K562 (cell line): ENCODE measurements around the gene CLCN6. TPM values are rescaled to one million over a fixed set of nuclear protein-coding genes. Genes with fewer than 3 reads are reported as not detected.
A peak's percentile ranks its signal among the peaks of the same experiment; 100 is the strongest.

ENCODE experiments used
- BDP1 ChIP-seq: IDR thresholded peaks from 3 replicates; pipeline ENCODE4 v1.6.1; 2011; ENCODE audit not compliant: insufficient read length, insufficient read depth
- DEAF1 ChIP-seq: fragments of 450-650 bp; formaldehyde crosslinking; IDR thresholded peaks from 2 replicates; pipeline ENCODE4 v1.4.0; 2020; ENCODE audit warnings: mild to moderate bottlenecking, moderate library complexity
- DLX4 ChIP-seq: fragments of 250-450 bp; sonication (Bioruptor Pico); IDR thresholded peaks from 2 replicates; pipeline ENCODE4 v1.6.1; 2021; ENCODE audit warnings: mild to moderate bottlenecking
- EZH2 ChIP-seq: IDR thresholded peaks from 2 replicates; pipeline ENCODE4 v1.6.1; 2012; ENCODE audit warnings: low read depth, mild to moderate bottlenecking, inconsistent platforms, low read length, borderline replicate concordance
- HDAC8 ChIP-seq: fragments of 450-650 bp; IDR thresholded peaks from 2 replicates; pipeline ENCODE4 v1.6.1; 2016; ENCODE audit warnings: mild to moderate bottlenecking, missing genetic modification characterization, moderate library complexity, missing compliant biosample characterization
- HEY1 ChIP-seq: fragments of 250-450 bp; sonication (Bioruptor Pico); IDR thresholded peaks from 2 replicates; pipeline ENCODE4 v1.5.0; 2020; ENCODE audit warnings: mild to moderate bottlenecking, moderate library complexity, borderline replicate concordance
- KAT7 ChIP-seq: sonication (generic); formaldehyde crosslinking; IDR thresholded peaks from 2 replicates; pipeline ENCODE4 v1.8.0; 2022; ENCODE audit warnings: missing genetic modification reagents, mild to moderate bottlenecking, borderline replicate concordance
- MAFG ChIP-seq: fragments of 450-650 bp; conservative IDR thresholded peaks from 2 replicates; pipeline ENCODE4 v1.6.1; 2016; ENCODE audit warnings: missing genetic modification characterization, missing compliant biosample characterization
- PATZ1 ChIP-seq: fragments of 250-450 bp; sonication (Bioruptor Pico); IDR thresholded peaks from 2 replicates; pipeline ENCODE4 v1.5.0; 2020; ENCODE audit warnings: mild to moderate bottlenecking, borderline replicate concordance
- POLR2H ChIP-seq: IDR thresholded peaks from 2 replicates; pipeline ENCODE4 v1.6.1; 2016; ENCODE audit warnings: missing genetic modification characterization, low read depth, mild to moderate bottlenecking, control low read depth, missing compliant biosample characterization, moderate library complexity
- STAG1 ChIP-seq: sonication (generic); formaldehyde crosslinking; IDR thresholded peaks from 2 replicates; pipeline ENCODE4 v1.5.0; 2020; ENCODE audit warnings: missing genetic modification reagents, borderline replicate concordance
- TBL1XR1 ChIP-seq, 2 experiments: IDR thresholded peaks; 2 replicates each; pipeline ENCODE4 v1.6.1; 2012; ENCODE audit warnings: improper control_type of control experiment in 2 of 2, low read length in 2 of 2, mild to moderate bottlenecking in 1 of 2
- TCF3 ChIP-seq: sonication (generic); formaldehyde crosslinking; IDR thresholded peaks from 2 replicates; pipeline ENCODE4 v1.4.0; 2020; ENCODE audit warnings: mild to moderate bottlenecking, missing genetic modification reagents
- ZBTB34 ChIP-seq: fragments of 250-450 bp; sonication (Bioruptor Pico); IDR thresholded peaks from 2 replicates; pipeline ENCODE4 v1.8.0; 2021; ENCODE audit warnings: mild to moderate bottlenecking, moderate library complexity
- ZFP1 ChIP-seq: fragments of 450-650 bp; formaldehyde crosslinking; IDR thresholded peaks from 2 replicates; pipeline ENCODE4 v1.4.0; 2020; ENCODE audit warnings: mild to moderate bottlenecking, mixed read lengths
- ZFX ChIP-seq: sonication (generic); formaldehyde crosslinking; IDR thresholded peaks from 2 replicates; pipeline ENCODE4 v1.8.0; 2022; ENCODE audit warnings: mild to moderate bottlenecking, missing genetic modification reagents, moderate library complexity
- ZNF165 ChIP-seq: fragments of 250-450 bp; sonication (Bioruptor Pico); IDR thresholded peaks from 2 replicates; pipeline ENCODE4 v1.4.0; 2020; ENCODE audit warnings: borderline replicate concordance
- ZNF23 ChIP-seq: fragments of 250-450 bp; sonication (Bioruptor Pico); IDR thresholded peaks from 2 replicates; pipeline ENCODE4 v1.4.0; 2020; ENCODE audit warnings: mild to moderate bottlenecking
- ZNF316 ChIP-seq: fragments of 450-650 bp; IDR thresholded peaks from 2 replicates; pipeline ENCODE4 v1.6.1; 2016
- ZNF512 ChIP-seq: IDR thresholded peaks from 2 replicates; pipeline ENCODE4 v1.6.1; 2016; ENCODE audit warnings: missing genetic modification characterization, missing compliant biosample characterization
- ZNF644 ChIP-seq: fragments of 200-800 bp; sonication (Bioruptor generic); IDR thresholded peaks from 2 replicates; pipeline ENCODE4 v1.6.1; 2016; ENCODE audit warnings: low read depth, missing genetic modification characterization, missing compliant biosample characterization
- ZNF696 ChIP-seq: fragments of 250-450 bp; sonication (Bioruptor Pico); conservative IDR thresholded peaks from 2 replicates; pipeline ENCODE4 v1.4.0; 2020; ENCODE audit warnings: mild to moderate bottlenecking, moderate library complexity
- ZNF717 ChIP-seq: fragments of 250-450 bp; sonication (Bioruptor Pico); IDR thresholded peaks from 2 replicates; pipeline ENCODE4 v1.5.0; 2021
- ZNF785 ChIP-seq: fragments of 250-450 bp; sonication (Bioruptor Pico); IDR thresholded peaks from 2 replicates; pipeline ENCODE4 v1.4.0; 2020; ENCODE audit warnings: mild to moderate bottlenecking
- polyA plus RNA-seq, 8 experiments: library from polyadenylated mRNA; depleted of rRNA in 4 of 8; stranded (reverse) in 5 of 8; unstranded in 3 of 8; fragments of >200 nt; fragmentation: Nextera tagmentation in 2 of 8; fragmentation: Illumina TruSeq in 1 of 8; extraction: Ambion mirVana in 2 of 8; extraction: Trizol in 1 of 8; gene quantifications; 2 replicates each; pipeline versions ENCODE4 v1.2.1 to v1.2.3, GENCODE V29; 2011 to 2014; ENCODE audit warnings: inconsistent platforms in 1 of 8, missing spikeins in 1 of 8
- total RNA-seq, 7 experiments: library from RNA; depleted of rRNA in 6 of 7; stranded (reverse); fragments of >200 nt in 6 of 7; fragmentation: Illumina TruSeq in 2 of 7; extraction: Trizol in 2 of 7; gene quantifications; 2 replicates each; pipeline versions ENCODE4 v1.2.1 to v1.2.3, GENCODE V29; 2011 to 2021; ENCODE audit warnings: low replicate concordance in 1 of 7

CLCN6 gene
- total and polyA plus RNA-seq, 9 of the 15 experiments (the other 6 are each of a cell fraction or from before 2014, with no cell fraction given) = 2.0 to 21.8 (median 13.6) TPM

- no peak for TF ChIP-seq ZBTB34 (CRISPR knock-in tag)
- no peak for TF ChIP-seq DLX4 (CRISPR knock-in tag)
- TF ChIP-seq KAT7 (CRISPR knock-in tag) = 0 out of 2 replicates have a peak, but pooled peaks have one; percentile 32
- TF ChIP-seq PATZ1 (CRISPR knock-in tag) = no peak
- TF ChIP-seq ZFX (CRISPR knock-in tag) = no peak
- TF ChIP-seq ZNF512 (tag) = no peak
- TF ChIP-seq EZH2 = no peak
- no peak for TF ChIP-seq HDAC8
- TF ChIP-seq TBL1XR1 (IDR thresholded peaks at IDR 0.05; ENCODE audit: low read length in 2 of 2) = no peak
- no peak for TF ChIP-seq STAG1
- TF ChIP-seq ZNF785 (CRISPR knock-in tag) = no peak
- TF ChIP-seq POLR2H (tag) = no peak
- no peak for TF ChIP-seq DEAF1 (CRISPR knock-in tag)
- TF ChIP-seq BDP1 = no peak
- TF ChIP-seq ZNF696 (CRISPR knock-in tag) = no peak
- TF ChIP-seq TCF3 (CRISPR knock-in tag) = no peak
- no peak for TF ChIP-seq ZFP1 (CRISPR knock-in tag)
- no peak for TF ChIP-seq ZNF165 (CRISPR knock-in tag)
- 0 out of 2 replicates have a peak, but pooled peaks have one; percentile 65 for TF ChIP-seq ZNF717 (CRISPR knock-in tag)
- TF ChIP-seq ZNF644 (tag) = no peak
- no peak for TF ChIP-seq MAFG
- no peak for TF ChIP-seq HEY1 (CRISPR knock-in tag)
- TF ChIP-seq ZNF23 = no peak
- no peak for TF ChIP-seq ZNF316
Observed at GRCh38 chr1:11799099-11799498, 6.9 kb upstream of the CLCN6 start (continued).
